HG03457 (cell line): Measurements from ENCODE around the gene IL11RA.

ENCODE experiments used
- ATAC-seq: cut with Tn5 transposase; IDR thresholded peaks from one replicate; pipeline ENCODE4 v1.9.1; 2021; ENCODE audit warnings: moderate number of reproducible peaks; ENCODE audit not compliant: unreplicated experiment

Gene IL11RA

GRCh38 chr9:34652602-34653000 lies 616 bp downstream of the IL11RA start:
- ATAC-seq: no peak

GRCh38 chr9:34653151-34654072 lies 1.4 kb downstream of the IL11RA start:
- ATAC-seq: no peak

- ATAC-seq: no peak
These were observed 2.5 kb downstream of the IL11RA start for GRCh38 chr9:34654323-34655051.

GRCh38 chr9:34655394-34655793 lies 3.4 kb downstream of the IL11RA start:
- no peak for ATAC-seq

GRCh38 chr9:34656992-34657391 lies 5.0 kb downstream of the IL11RA start:
- ATAC-seq: no peak

GRCh38 chr9:34658461-34658860 lies 6.5 kb downstream of the IL11RA start:
- no peak for ATAC-seq

- ATAC-seq: no peak
These were observed 7.7 kb downstream of the IL11RA start for GRCh38 chr9:34659592-34660253.

- no peak for ATAC-seq
These were observed 10.7 kb downstream of the IL11RA start, which contains the start of gene CCL27 for GRCh38 chr9:34662526-34663302. Gene CCL27 (minus strand): TSS chr9:34662657. CDS start chr9:34662633, 24 bp downstream.

- no peak for ATAC-seq
These were observed 11.3 kb downstream of the IL11RA start for GRCh38 chr9:34663303-34663605.

- ATAC-seq: no peak
These were observed 12.5 kb downstream of the IL11RA start for GRCh38 chr9:34664281-34665066.

GRCh38 chr9:34665067-34665380 lies 13.0 kb downstream of the IL11RA start:
- no peak for ATAC-seq

- ATAC-seq: no peak
These were observed 13.6 kb downstream of the IL11RA start for GRCh38 chr9:34665381-34666250.

- ATAC-seq: no peak
These were observed 18.0 kb downstream of the IL11RA start for GRCh38 chr9:34669809-34670562.

GRCh38 chr9:34671307-34671706 lies 19.3 kb downstream of the IL11RA start:
- ATAC-seq: no peak

- ATAC-seq: no peak
These were observed 22.5 kb downstream of the IL11RA start for GRCh38 chr9:34674440-34674839.

- ATAC-seq: no peak
These were observed 23.2 kb downstream of the IL11RA start for GRCh38 chr9:34675048-34675714.

GRCh38 chr9:34675869-34676268 lies 23.9 kb downstream of the IL11RA start:
- ATAC-seq: no peak

GRCh38 chr9:34684145-34684544 lies 32.2 kb downstream of the IL11RA start:
- no peak for ATAC-seq
